HEK293T (cell line): Measurements from ENCODE around the gene MGMT.

Source experiments
- HDGF ChIP-seq: fragments of 450-650 bp; IDR thresholded peaks from 2 replicates; pipeline ENCODE4 v1.6.1; 2017; ENCODE audit warnings: antibody characterized with exemption, borderline replicate concordance
- NFRKB ChIP-seq: fragments of 450-650 bp; IDR thresholded peaks from 2 replicates; pipeline ENCODE4 v1.6.1; 2016; ENCODE audit warnings: mild to moderate bottlenecking, moderate library complexity
- SUZ12 ChIP-seq: fragments of 450-650 bp; IDR thresholded peaks from 2 replicates; pipeline ENCODE4 v1.6.1; 2016; ENCODE audit warnings: mild to moderate bottlenecking
- TARDBP ChIP-seq: fragments of 450-650 bp; IDR thresholded peaks from 2 replicates; pipeline ENCODE4 v1.6.1; 2016

- no peak for TF ChIP-seq HDGF
- no peak for TF ChIP-seq TARDBP
- TF ChIP-seq NFRKB: no peak
- TF ChIP-seq SUZ12: no peak
Measured at GRCh38 chr10:129773359-129773990, 306.4 kb downstream of the MGMT start.
